GM20000 (cell line): Measurements from ENCODE around the gene PAQR7.
"Not testable (repeated sequence)": the region's sequence is repeated elsewhere in the genome, so short reads cannot be mapped to it uniquely, and the experiment has no call there.

Experiments
- DNase-seq: peaks from one replicate; pipeline ENCODE4 v3.0.0; 2012; ENCODE audit warnings: low spot score
- TF ChIP-seq, protein P1 (sequence below): IDR thresholded peaks from 2 replicates; pipeline ENCODE4 v1.5.1; 2012; ENCODE audit warnings: mild to moderate bottlenecking, control low read depth; ENCODE audit errors: extremely low read depth, missing control alignments

Gene PAQR7

DNA sequence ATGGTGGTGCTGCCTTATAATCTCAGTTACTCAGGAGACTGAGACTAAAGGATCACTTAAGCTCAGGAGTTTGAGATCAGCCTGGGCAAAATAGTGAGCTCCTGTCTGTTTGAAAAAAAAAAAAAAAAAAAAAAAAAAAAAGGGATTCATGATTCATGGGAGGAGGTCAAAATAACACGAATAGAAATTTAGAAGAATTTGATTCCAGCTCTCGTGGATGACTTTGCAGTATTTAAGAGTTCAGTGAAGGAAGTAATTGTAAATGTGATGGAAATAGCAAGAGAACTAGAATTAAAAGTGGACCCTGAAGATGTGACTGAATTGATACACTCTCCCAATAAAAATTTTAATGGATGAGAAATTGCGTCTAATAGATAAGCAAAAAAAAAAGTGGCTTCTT, 32.0 kb downstream of the PAQR7 start:
- TF ChIP-seq, protein P1, sequence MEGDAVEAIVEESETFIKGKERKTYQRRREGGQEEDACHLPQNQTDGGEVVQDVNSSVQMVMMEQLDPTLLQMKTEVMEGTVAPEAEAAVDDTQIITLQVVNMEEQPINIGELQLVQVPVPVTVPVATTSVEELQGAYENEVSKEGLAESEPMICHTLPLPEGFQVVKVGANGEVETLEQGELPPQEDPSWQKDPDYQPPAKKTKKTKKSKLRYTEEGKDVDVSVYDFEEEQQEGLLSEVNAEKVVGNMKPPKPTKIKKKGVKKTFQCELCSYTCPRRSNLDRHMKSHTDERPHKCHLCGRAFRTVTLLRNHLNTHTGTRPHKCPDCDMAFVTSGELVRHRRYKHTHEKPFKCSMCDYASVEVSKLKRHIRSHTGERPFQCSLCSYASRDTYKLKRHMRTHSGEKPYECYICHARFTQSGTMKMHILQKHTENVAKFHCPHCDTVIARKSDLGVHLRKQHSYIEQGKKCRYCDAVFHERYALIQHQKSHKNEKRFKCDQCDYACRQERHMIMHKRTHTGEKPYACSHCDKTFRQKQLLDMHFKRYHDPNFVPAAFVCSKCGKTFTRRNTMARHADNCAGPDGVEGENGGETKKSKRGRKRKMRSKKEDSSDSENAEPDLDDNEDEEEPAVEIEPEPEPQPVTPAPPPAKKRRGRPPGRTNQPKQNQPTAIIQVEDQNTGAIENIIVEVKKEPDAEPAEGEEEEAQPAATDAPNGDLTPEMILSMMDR = no peak
- DNase-seq = no peak

DNA sequence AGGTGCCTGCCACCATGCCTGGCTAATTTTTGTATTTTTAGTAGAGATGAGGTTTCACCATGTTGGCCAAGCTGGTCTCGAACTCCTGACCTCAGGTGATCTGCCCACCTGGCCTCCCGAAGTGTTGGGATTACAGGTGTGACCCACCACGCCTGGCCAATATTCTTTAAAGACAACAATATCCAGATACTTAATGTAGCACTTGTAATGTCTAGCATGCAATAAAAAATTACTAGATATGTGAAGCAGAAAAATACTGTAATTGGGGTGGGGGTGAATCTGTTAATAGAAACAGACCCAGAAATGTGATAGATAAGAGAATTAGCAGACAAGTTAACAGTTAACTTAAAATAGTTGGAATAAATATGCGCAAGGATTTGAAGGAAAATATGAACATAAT, 35.7 kb downstream of the PAQR7 start:
- DNase-seq = not testable (repeated sequence)

DNA sequence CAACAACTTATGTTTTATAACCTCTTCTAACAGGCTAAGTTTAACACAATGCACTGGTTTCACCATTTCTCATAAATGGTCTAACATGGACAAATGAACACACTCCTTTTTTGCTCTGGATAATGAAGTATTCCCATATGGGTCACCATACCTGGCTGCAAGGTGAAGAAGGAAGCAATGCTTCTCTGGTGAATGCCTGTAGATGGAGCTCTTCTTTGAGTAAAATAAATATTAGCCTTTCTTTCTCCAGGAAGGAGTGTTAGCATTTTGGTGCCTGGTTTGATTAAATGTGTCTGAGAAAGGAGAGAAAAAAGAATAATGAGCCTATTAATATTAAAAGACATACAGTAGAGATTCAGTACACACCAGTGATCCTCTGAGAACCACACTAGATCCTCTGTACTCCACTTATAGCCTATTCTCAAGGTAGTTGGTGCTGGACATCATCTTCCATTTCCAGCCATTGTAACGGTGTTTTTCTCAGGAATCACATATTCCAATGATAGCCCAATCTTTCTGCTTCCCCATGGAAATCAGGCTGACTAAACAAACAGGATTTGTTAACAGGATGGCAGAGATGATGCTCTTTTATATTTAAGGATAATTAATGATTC, 38.1 kb downstream of the PAQR7 start:
- DNase-seq = no peak
- TF ChIP-seq, protein P1 = peak; percentile 20

DNA sequence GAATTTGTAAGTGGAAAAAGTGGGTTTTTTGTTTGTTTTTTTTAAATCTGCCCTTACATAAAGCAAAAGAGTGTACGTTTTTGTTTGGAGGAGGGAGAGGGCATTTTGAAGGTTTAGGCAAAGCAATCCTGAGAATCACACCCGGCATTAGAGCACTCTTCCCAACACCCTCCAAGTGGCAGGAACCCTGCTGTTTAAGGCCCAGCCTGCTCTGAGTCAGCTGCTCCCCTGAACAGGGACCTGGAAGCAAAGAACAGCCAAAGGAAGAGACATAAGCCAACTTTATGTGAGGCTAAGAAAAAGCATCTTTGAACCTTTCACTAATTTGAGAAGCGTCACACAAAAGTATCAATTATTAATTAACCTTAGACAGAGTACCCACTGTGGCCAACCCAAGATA, 38.8 kb downstream of the PAQR7 start:
- TF ChIP-seq, protein P1 = no peak
- no peak for DNase-seq

DNA sequence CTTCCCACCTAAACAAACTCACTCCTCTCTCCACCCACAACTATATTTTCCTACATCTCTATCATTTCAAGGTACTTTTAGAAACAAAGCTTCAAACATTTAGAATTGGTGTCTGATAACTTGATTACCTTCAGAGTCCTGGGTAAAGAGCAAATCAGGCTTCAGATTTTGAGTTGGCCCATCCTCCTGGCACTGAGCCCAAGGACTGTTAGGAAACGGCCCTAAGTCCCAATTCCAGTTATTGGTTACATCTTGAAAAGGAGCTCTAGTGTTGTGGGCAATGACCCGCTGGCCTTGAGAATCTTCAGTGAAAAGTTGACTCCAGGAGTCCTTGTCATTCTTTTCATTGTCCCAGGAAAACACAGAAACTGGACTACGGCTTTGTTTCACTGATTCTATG, 40.6 kb downstream of the PAQR7 start:
- TF ChIP-seq, protein P1 = no peak
- no peak for DNase-seq

DNA sequence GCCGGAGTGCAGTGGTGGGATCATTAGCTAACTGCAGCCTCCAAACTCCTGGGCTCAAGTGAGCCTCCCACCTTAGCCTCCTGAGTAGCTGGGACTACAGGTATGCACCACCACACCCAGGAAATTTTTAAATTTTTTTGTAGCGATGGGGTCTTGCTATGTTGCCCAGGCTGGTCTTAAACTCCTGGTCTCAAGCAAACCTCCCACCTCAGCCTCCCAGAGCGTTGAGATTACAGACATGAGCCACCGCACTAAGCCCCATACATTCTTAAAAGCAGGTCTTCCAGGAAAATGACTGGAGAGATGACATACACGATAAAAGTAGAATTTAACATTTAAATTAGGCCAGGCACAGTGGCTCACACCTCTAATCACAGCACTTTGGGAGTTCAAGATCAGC, 42.4 kb downstream of the PAQR7 start:
- DNase-seq = no peak
- TF ChIP-seq, protein P1 = no peak

DNA sequence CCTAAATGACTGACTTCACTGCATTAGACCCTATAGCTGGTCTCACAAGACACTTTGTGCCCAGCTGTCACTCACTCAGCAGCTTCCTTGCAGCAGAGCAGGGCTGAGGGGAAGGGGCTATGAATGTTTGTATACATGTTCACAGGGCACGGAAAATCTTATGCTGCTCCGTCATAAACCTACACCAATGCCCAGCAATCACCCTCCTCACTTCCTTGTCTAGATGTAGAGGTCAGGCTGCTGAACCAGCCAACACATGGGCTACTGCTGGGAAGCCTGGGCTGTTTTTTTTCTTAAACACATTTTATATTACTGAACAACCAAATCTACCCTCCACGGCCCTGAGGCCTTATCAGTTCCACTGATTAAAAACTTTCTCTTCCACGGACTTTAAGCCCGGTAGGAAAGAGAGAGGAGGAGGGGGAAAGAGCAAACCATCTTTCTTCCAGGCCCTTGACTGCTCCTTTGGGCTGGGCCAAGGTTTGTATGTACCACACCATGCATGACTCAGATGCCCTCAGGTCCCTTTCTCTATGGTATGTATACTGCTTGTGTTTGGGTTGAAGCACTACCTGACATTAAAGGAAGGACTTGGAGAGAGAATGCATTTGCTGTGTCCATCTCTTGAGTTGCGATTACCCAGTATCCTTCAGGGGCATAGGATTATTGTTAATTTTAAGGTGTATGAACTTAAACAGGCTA, 43.0 kb downstream of the PAQR7 start:
- TF ChIP-seq, protein P1 = no peak

More for the DNA sequence above, 43.0 kb downstream of the PAQR7 start:
- no peak for DNase-seq
